Transverse colon (tissue), 4 donors: ENCODE results near the gene ZFYVE27. TPM values are rescaled to one million over a fixed set of nuclear protein-coding genes. Genes with fewer than 3 reads are reported as not detected.

ENCODE experiments used
- DNase-seq: peaks from one replicate; pipeline ENCODE4 v3.0.0-alpha.2; 2019
- H3K27ac ChIP-seq, 4 donors: fragments of 200-600 bp; sonication (generic); 2 replicates each; pipeline ENCODE4 v1.5.1; 2016 to 2018; ENCODE audit warnings: inconsistent platforms in 4 of 4
- H3K27me3 ChIP-seq: fragments of 200-600 bp; sonication (generic); 2 replicates; pipeline ENCODE4 v1.5.1; 2017; ENCODE audit warnings: inconsistent platforms
- H3K36me3 ChIP-seq, 4 donors: fragments of 200-600 bp; sonication (generic); 2 replicates each; pipeline ENCODE4 v1.5.1; 2017 to 2019; ENCODE audit warnings: inconsistent platforms in 4 of 4
- H3K4me1 ChIP-seq, 4 donors: fragments of 200-600 bp; sonication (generic); 2 replicates each; pipeline ENCODE4 v1.5.1; 2017 to 2020; ENCODE audit warnings: inconsistent platforms in 4 of 4
- H3K4me3 ChIP-seq, 4 donors: fragments of 200-600 bp; sonication (generic); 1 replicate in 1 of 4; 2 replicates in 3 of 4; pipeline versions ENCODE4 v1.5.1 to v1.6.1; 2017 to 2019; ENCODE audit warnings: inconsistent platforms in 4 of 4
- H3K9me3 ChIP-seq, 2 donors: fragments of 200-600 bp; sonication (generic); 2 replicates each; pipeline ENCODE4 v1.5.1; 2017 to 2019; ENCODE audit warnings: inconsistent platforms in 2 of 2
- CTCF ChIP-seq, 5 experiments: fragments of 200-600 bp in 3 of 5; fragments of 450-650 bp in 2 of 5; sonication (generic) in 3 of 5; IDR thresholded peaks; 1 replicate in 2 of 5; 2 replicates in 3 of 5; pipeline ENCODE4 v1.5.1; 2016 to 2017; ENCODE audit warnings: antibody characterized with exemption in 5 of 5, inconsistent platforms in 3 of 5, mild to moderate bottlenecking in 2 of 5, moderate library complexity in 1 of 5
- EP300 ChIP-seq: sonication (generic); formaldehyde crosslinking; IDR thresholded peaks from one replicate; pipeline ENCODE4 v1.6.1; 2017; ENCODE audit warnings: antibody characterized with exemption, low read depth
- POLR2A ChIP-seq: fragments of 450-650 bp; IDR thresholded peaks from one replicate; pipeline ENCODE4 v1.6.1; 2016; ENCODE audit warnings: antibody characterized with exemption, mild to moderate bottlenecking, moderate library complexity
- POLR2AphosphoS5 ChIP-seq, 3 donors: sonication (generic); formaldehyde crosslinking; IDR thresholded peaks; one replicate each; pipeline ENCODE4 v1.6.1; 2016; ENCODE audit warnings: antibody characterized with exemption in 3 of 3
- WGBS, 2 donors: methylation state at CpG; one replicate each; pipeline ENCODE4 v1.1.5; 2018; ENCODE audit warnings: low coverage in 1 of 2; 5-methylcytosine and 5-hydroxymethylcytosine counted together
- in situ Hi-C, 4 donors: fragments of 200-750 bp; cut with MboI; loops; one replicate each; pipeline versions ENCODE4 v1.15.0 to v1.15.1; 2017; ENCODE audit warnings: low sequenced_read_pairs in 3 of 4, low pct_ligation_motif_present in 1 of 4, low pct_unique_long_range_greater_than_20kb in 1 of 4
- intact Hi-C: fragments of 100-400 bp; cut with DNase I; formaldehyde crosslinking; loops from one replicate; pipeline ENCODE4 v1.15.1; 2023; ENCODE audit warnings: low total_unique reads
- total RNA-seq, 4 donors: library from RNA; depleted of rRNA; stranded (reverse); fragments of >200 nt; gene quantifications; one replicate each; pipeline ENCODE4 v1.1.0, GENCODE V29; 2016

ZFYVE27 gene
- total RNA-seq, 4 donors from 2014 or later: 46.4 to 102 (median 63.9) TPM

GRCh38 chr10:97734021-97734420 is 2.9 kb upstream of the ZFYVE27 start:
- no peaks in the 10 kb centered on the region for H3K36me3 ChIP-seq
- TF ChIP-seq POLR2A (no peak), POLR2AphosphoS5 (IDR thresholded peaks at IDR 0.05) (no peak), EP300 (no peak), CTCF (IDR thresholded peaks at IDR 0.05) (no peak)
- no peak for DNase-seq
- H3K27me3 ChIP-seq: no peaks in the 10 kb centered on the region
- H3K4me1 ChIP-seq: peaks cover 8 to 19% (median 13%) of the 10 kb centered on the region in 4 donors
- no peak overlapping the region for H3K27ac ChIP-seq
- in situ Hi-C loops: loop anchor here in 1 of 4 donors (10.0 kb wide), 1 partner anchor 49 kb away; the partner anchor contains the start of gene AVPI1
- 87 to 100% methylated on average over 2 to 6 of the region's 6 CpGs for WGBS, 2 donors
- H3K9me3 ChIP-seq: no peaks in the 10 kb centered on the region
- H3K4me3 ChIP-seq: no peak overlapping the region
- intact Hi-C loops: no loop called here

GRCh38 chr10:97736403-97736901 is 476 bp upstream of the ZFYVE27 start:
- no peak for TF ChIP-seq EP300
- TF ChIP-seq CTCF (IDR thresholded peaks at IDR 0.05): no peak
- TF ChIP-seq POLR2AphosphoS5 (IDR thresholded peaks at IDR 0.05): no peak
- no peak for TF ChIP-seq POLR2A
- intact Hi-C loops (no loop called here), in situ Hi-C loops (loop anchor here in 1 of 4 donors (10.0 kb wide), 1 partner anchor 52 kb away; the partner anchor contains the start of gene AVPI1)
- H3K27ac ChIP-seq: peak overlapping the region; percentile 92 to 98 (median 95)
- no peaks in the 10 kb centered on the region for H3K27me3 ChIP-seq
- WGBS, 2 donors: 72 to 80% methylated on average over 1 to 13 of the region's 13 CpGs
- peak overlapping the region in 3 of 4 donors; percentile 70 to 89 (median 88) for H3K4me3 ChIP-seq
- no peaks in the 10 kb centered on the region for H3K9me3 ChIP-seq
- H3K4me1 ChIP-seq: peaks cover 8 to 24% (median 13%) of the 10 kb centered on the region in 4 donors
- H3K36me3 ChIP-seq: peaks cover 0 to 17% (median 5%) of the 10 kb centered on the region in 4 donors
- DNase-seq: no peak

GRCh38 chr10:97737770-97738265 is 890 bp downstream of the ZFYVE27 start:
- intact Hi-C loops: no loop called here
- TF ChIP-seq POLR2AphosphoS5 (IDR thresholded peaks at IDR 0.05) (no peak), EP300 (no peak), CTCF (IDR thresholded peaks at IDR 0.05) (no peak), POLR2A (no peak)
- Histone ChIP-seq H3K4me3 (peak overlapping the region; percentile 70 to 95 (median 88)), H3K4me1 (peaks cover 8 to 24% (median 13%) of the 10 kb centered on the region in 4 donors), H3K27me3 (no peaks in the 10 kb centered on the region), H3K36me3 (peaks cover 0 to 17% (median 7%) of the 10 kb centered on the region in 4 donors), H3K27ac (peak overlapping the region; percentile 92 to 98 (median 95)), H3K9me3 (no peaks in the 10 kb centered on the region)
- DNase-seq: no peak
- WGBS, 2 donors: 32 to 41% methylated on average over 7 to 14 of the region's 14 CpGs
- in situ Hi-C loops: loop anchor here in 1 of 4 donors (10.0 kb wide), 1 partner anchor 53 kb away; the partner anchor contains the start of gene AVPI1

- WGBS, 2 donors: 99 to 100% methylated on average over 1 to 4 of the region's 4 CpGs
- Histone ChIP-seq H3K4me3 (peak overlapping the region in 1 of 4 donors; percentile 70), H3K27me3 (no peaks in the 10 kb centered on the region), H3K36me3 (peaks cover 0 to 21% (median 8%) of the 10 kb centered on the region in 4 donors), H3K9me3 (no peaks in the 10 kb centered on the region), H3K27ac (no peak overlapping the region), H3K4me1 (peaks cover 8 to 24% (median 13%) of the 10 kb centered on the region in 4 donors)
- no peak for TF ChIP-seq EP300
- no peak for TF ChIP-seq CTCF (IDR thresholded peaks at IDR 0.05)
- TF ChIP-seq POLR2AphosphoS5 (IDR thresholded peaks at IDR 0.05): no peak
- no peak for TF ChIP-seq POLR2A
- in situ Hi-C loops: loop anchor here in 1 of 4 donors (10.0 kb wide), 1 partner anchor 54 kb away; the partner anchor contains the start of gene AVPI1
- DNase-seq: no peak
- intact Hi-C loops: no loop called here
Measured at GRCh38 chr10:97738616-97739015, 1.7 kb downstream of the ZFYVE27 start.
